Left ventricle myocardium inferior (tissue), 1 donor: ENCODE data around the gene ERICH6B. TPM values are rescaled to one million over a fixed set of nuclear protein-coding genes. Genes with fewer than 3 reads are reported as not detected.

Experiments used
- DNase-seq: peaks from one replicate; pipeline ENCODE4 v3.0.0-alpha.2; 2020
- H3K27ac ChIP-seq: fragments of 200-600 bp; replicated peaks from 2 replicates; pipeline ENCODE4 v1.8.0; 2021
- H3K27me3 ChIP-seq: fragments of 200-600 bp; 2 replicates; pipeline ENCODE4 v1.8.0; 2021; ENCODE audit warnings: low read depth
- H3K36me3 ChIP-seq: fragments of 200-600 bp; 2 replicates; pipeline ENCODE4 v1.8.0; 2021
- H3K4me1 ChIP-seq: fragments of 200-600 bp; 2 replicates; pipeline ENCODE4 v1.8.0; 2021
- H3K4me3 ChIP-seq: fragments of 200-600 bp; 2 replicates; pipeline ENCODE4 v1.8.0; 2021; ENCODE audit warnings: mild to moderate bottlenecking, moderate library complexity
- H3K9me3 ChIP-seq: fragments of 200-600 bp; replicated peaks from 2 replicates; pipeline ENCODE4 v1.8.0; 2021
- intact Hi-C: fragments of 100-400 bp; cut with micrococcal nuclease; formaldehyde crosslinking; loops from one replicate; pipeline ENCODE4 v1.11.0; 2022
- total RNA-seq: library from RNA; stranded (reverse); fragmentation: NEBNext Ultra II Directional; extraction: Animal tissue kit (Norgen Biotek cat#: 25700); gene quantifications from one replicate; pipeline ENCODE4 v1.2.1, GENCODE V29; 2021
- TF ChIP-seq, protein P1 (sequence below): fragments of 200-600 bp; IDR thresholded peaks from 2 replicates; pipeline ENCODE4 v1.8.0; 2021; ENCODE audit warnings: antibody characterized with exemption, mild to moderate bottlenecking, borderline replicate concordance
- donor health status: DM: no; HTN: yes; CAD: no; lungs with severe emphysema.

Gene ERICH6B
- total RNA-seq, 1 donor from 2014 or later: not detected

DNA sequence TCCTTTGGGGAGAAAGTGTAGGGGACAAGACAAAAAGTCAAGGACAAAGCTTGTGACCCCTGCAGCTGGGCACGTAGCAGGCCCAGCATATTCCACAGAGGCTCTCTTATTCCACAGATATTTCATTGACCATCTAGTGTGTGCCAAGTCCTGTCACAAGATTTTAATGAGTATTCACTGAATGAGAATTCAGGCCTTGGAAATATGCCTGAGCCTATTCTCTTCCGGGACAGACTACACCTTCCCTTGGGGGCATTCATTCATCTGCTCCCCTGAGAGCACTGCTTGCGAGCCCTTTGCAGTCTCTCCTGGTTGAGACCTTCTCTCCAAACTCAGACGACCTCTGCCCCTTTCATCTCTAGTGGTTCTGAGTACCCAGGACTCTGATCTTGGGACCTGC lies 25.5 kb downstream of the ERICH6B start:
- no peak overlapping the region for H3K27ac ChIP-seq
- no peaks in the 10 kb centered on the region for H3K36me3 ChIP-seq
- intact Hi-C loops: no loop called here
- no peaks in the 10 kb centered on the region for H3K4me1 ChIP-seq
- no peak overlapping the region for H3K4me3 ChIP-seq
- no peak for DNase-seq
- peaks cover 29% of the 10 kb centered on the region for H3K27me3 ChIP-seq
- TF ChIP-seq, protein P1, sequence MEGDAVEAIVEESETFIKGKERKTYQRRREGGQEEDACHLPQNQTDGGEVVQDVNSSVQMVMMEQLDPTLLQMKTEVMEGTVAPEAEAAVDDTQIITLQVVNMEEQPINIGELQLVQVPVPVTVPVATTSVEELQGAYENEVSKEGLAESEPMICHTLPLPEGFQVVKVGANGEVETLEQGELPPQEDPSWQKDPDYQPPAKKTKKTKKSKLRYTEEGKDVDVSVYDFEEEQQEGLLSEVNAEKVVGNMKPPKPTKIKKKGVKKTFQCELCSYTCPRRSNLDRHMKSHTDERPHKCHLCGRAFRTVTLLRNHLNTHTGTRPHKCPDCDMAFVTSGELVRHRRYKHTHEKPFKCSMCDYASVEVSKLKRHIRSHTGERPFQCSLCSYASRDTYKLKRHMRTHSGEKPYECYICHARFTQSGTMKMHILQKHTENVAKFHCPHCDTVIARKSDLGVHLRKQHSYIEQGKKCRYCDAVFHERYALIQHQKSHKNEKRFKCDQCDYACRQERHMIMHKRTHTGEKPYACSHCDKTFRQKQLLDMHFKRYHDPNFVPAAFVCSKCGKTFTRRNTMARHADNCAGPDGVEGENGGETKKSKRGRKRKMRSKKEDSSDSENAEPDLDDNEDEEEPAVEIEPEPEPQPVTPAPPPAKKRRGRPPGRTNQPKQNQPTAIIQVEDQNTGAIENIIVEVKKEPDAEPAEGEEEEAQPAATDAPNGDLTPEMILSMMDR: no peak
- peaks cover 3% of the 10 kb centered on the region for H3K9me3 ChIP-seq

DNA sequence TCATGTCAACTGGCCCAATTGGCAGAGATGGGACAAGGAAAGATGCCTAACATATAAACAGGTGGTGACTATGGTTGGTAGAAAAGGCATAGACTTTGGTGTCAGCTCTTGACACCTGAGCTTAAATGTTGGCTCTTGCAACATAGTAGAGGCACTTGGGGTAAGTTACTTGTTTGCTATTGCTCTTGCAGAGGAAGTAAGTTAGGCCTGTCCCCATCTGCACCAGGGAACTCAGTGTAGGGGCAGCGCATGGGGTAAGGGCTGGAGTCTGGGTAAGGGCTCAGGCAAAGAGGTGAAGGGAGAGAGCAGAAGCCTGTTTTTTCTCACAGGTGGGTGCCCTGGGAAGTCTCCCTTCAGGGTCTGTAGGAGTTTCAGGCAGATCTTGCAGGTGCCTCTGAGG lies 27.6 kb downstream of the ERICH6B start:
- Histone ChIP-seq H3K9me3 (peaks cover 3% of the 10 kb centered on the region), H3K27ac (no peak overlapping the region), H3K36me3 (no peaks in the 10 kb centered on the region), H3K27me3 (peaks cover 35% of the 10 kb centered on the region), H3K4me1 (no peaks in the 10 kb centered on the region), H3K4me3 (no peak overlapping the region)
- intact Hi-C loops: no loop called here
- TF ChIP-seq, protein P1: no peak
- DNase-seq: no peak

DNA sequence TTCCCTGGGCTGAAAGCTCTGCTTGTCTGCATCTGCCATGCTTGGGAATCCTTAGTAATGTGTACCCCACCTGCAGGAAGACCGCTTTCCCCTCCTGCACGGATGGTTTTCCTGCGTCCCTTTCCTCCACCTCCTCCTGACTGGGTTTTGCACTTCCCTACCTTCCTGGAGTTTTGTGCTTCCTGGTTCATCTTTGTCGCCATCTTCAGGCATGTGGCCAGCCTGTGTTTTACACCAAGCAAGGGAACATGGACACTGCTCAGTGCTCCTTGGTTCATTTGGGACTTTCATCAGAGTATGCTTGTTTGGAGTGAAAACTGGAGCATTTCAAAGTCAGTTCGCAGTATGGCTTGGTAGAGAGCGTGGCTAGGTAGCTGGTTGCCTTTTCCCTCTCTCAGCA lies 30.7 kb downstream of the ERICH6B start:
- DNase-seq: no peak
- TF ChIP-seq, protein P1: no peak
- no peak overlapping the region for H3K27ac ChIP-seq

DNA sequence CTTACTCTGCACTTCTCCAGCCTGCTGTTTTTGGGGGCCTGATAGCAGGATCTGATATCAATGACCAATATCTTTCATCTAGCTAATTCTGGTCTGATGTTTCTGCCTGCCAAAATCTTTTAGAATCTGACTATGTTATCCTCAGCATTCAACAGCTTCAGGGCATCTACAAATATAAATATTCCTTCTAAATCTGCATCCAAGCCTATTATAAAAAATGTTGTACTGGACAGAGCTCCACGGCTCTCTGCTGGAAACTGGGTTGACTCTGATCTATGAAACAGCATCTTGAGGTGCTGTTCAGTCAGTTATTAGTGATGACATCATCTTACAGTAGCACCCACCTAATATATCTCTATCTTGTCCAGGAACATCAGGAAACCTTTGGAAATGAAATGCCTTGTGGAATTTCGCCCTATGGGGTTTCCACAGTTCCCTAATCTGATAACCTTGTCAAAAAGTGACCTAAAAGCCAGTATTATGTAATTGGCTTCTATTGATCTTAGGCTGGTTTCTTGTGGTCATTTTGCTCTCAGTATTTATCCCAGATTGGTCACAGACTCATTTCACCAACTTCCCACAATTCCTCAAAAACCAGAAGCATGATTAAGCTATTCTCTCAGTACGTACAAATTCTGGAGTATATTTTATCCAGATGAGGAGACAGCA lies 33.0 kb downstream of the ERICH6B start:
- no peak for DNase-seq
- TF ChIP-seq, protein P1: no peak
- Histone ChIP-seq H3K27ac (no peak overlapping the region), H3K27me3 (peaks cover 70% of the 10 kb centered on the region), H3K4me3 (no peak overlapping the region), H3K9me3 (no peaks in the 10 kb centered on the region), H3K36me3 (no peaks in the 10 kb centered on the region), H3K4me1 (no peaks in the 10 kb centered on the region)
- intact Hi-C loops: no loop called here

More for the DNA sequence above, 30.7 kb downstream of the ERICH6B start:
- intact Hi-C loops: no loop called here
- Histone ChIP-seq H3K9me3 (no peaks in the 10 kb centered on the region), H3K4me3 (no peak overlapping the region), H3K4me1 (no peaks in the 10 kb centered on the region), H3K27me3 (peaks cover 48% of the 10 kb centered on the region), H3K36me3 (no peaks in the 10 kb centered on the region)

DNA sequence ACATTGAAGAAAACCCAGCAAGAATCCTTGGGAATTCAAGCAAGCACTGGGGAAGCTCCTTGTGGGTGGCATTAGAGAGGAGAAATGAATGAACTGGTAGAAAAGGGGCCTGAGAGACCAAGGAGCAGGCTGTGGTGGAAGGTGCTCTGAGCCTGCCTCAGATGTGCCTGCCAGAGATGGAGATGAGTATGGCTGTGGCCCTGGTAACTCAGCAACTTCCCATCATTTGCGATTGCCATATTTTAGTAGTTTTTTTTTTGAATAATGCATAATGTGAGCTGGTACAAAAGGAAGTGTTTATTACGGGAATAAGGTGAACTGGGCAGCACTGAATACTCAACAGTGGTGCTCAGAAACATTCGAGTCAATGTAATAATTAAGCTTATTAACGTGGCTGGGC lies 39.1 kb downstream of the ERICH6B start:
- TF ChIP-seq, protein P1: no peak
- no peak overlapping the region for H3K27ac ChIP-seq
- H3K36me3 ChIP-seq: no peaks in the 10 kb centered on the region
- peaks cover 82% of the 10 kb centered on the region for H3K27me3 ChIP-seq
- no peak overlapping the region for H3K4me3 ChIP-seq
- H3K9me3 ChIP-seq: no peaks in the 10 kb centered on the region
- intact Hi-C loops: no loop called here
- DNase-seq: no peak
- H3K4me1 ChIP-seq: no peaks in the 10 kb centered on the region
